Stimulated activated CD8-positive, alpha-beta memory T cell treated with anti-CD3 and anti-CD28 coated beads, Interleukin-12 subunit alpha, Interleukin-12 subunit beta, amount 100 ng/mL, for 24 hours (primary cell): ENCODE data around the gene TTC23.
"Not testable (repeated sequence)": the region's sequence is repeated elsewhere in the genome, so short reads cannot be mapped to it uniquely, and the experiment has no call there.

Experiments
- DNase-seq: peaks from one replicate; pipeline ENCODE4 v3.0.0-alpha.2; 2020; ENCODE audit errors: extremely low read depth

The TTC23 gene

GRCh38 chr15:99250494-99250856 is 1.1 kb upstream of the TTC23 start:
- no peak for DNase-seq

GRCh38 chr15:99250001-99250400 is 620 bp upstream of the TTC23 start:
- DNase-seq = no peak

- no peak for DNase-seq
Observed at GRCh38 chr15:99248000-99248715, 1.2 kb downstream of the TTC23 start.

GRCh38 chr15:99247062-99247461 is 2.3 kb downstream of the TTC23 start:
- DNase-seq = no peak

- DNase-seq = no peak
Observed at GRCh38 chr15:99244306-99244705, 5.1 kb downstream of the TTC23 start.

GRCh38 chr15:99241752-99242151 is 7.6 kb downstream of the TTC23 start:
- DNase-seq = no peak

GRCh38 chr15:99239545-99240198 is 9.7 kb downstream of the TTC23 start:
- no peak for DNase-seq

GRCh38 chr15:99238849-99239248 is 10.5 kb downstream of the TTC23 start:
- no peak for DNase-seq

GRCh38 chr15:99234160-99234559 is 15.2 kb downstream of the TTC23 start:
- DNase-seq = not testable (repeated sequence)

- DNase-seq = no peak
Observed at GRCh38 chr15:99232740-99233139, 16.6 kb downstream of the TTC23 start.

GRCh38 chr15:99230867-99231266 is 18.5 kb downstream of the TTC23 start:
- DNase-seq = no peak

GRCh38 chr15:99228120-99228770 is 21.1 kb downstream of the TTC23 start:
- DNase-seq = no peak

GRCh38 chr15:99226802-99227201 is 22.6 kb downstream of the TTC23 start:
- no peak for DNase-seq

- no peak for DNase-seq
Observed at GRCh38 chr15:99224372-99225214, 24.8 kb downstream of the TTC23 start.

GRCh38 chr15:99213187-99213811 is 36.1 kb downstream of the TTC23 start:
- peak; percentile 19 for DNase-seq

- no peak for DNase-seq
Observed at GRCh38 chr15:99212406-99212805, 37.0 kb downstream of the TTC23 start.

GRCh38 chr15:99211926-99212325 is 37.5 kb downstream of the TTC23 start:
- DNase-seq = no peak

GRCh38 chr15:99210334-99210733 is 39.0 kb downstream of the TTC23 start:
- no peak for DNase-seq

- no peak for DNase-seq
Observed at GRCh38 chr15:99209326-99209725, 40.1 kb downstream of the TTC23 start.

GRCh38 chr15:99207672-99208071 is 41.7 kb downstream of the TTC23 start:
- DNase-seq = no peak

- no peak for DNase-seq
Observed at GRCh38 chr15:99202176-99202552, 47.2 kb downstream of the TTC23 start.
